Measurements from ENCODE around the gene RGS7. TPM values are rescaled to one million over a fixed set of nuclear protein-coding genes. Genes with fewer than 3 reads are reported as not detected.
"Not testable (repeated sequence)": the region's sequence is repeated elsewhere in the genome, so short reads cannot be mapped to it uniquely, and the experiment has no call there.

Gene RGS7
- total RNA-seq, 2 donors from 2014 or later: not detected

- Mint-ChIP-seq H3K27ac (no peak overlapping the region), H3K36me3 (no peaks in the 10 kb centered on the region), H3K9me3 (no peaks in the 10 kb centered on the region)
- ATAC-seq (no peak), DNase-seq (ENCODE audit: low spot score in 2 of 2) (no peak)
These were observed 251.9 kb downstream of the RGS7 start for GRCh38 chr1:241105147-241105546.

- no peaks in the 10 kb centered on the region for H3K36me3 Mint-ChIP-seq
- ATAC-seq (no peak), DNase-seq (ENCODE audit: low spot score in 2 of 2) (no peak)
- H3K27ac Mint-ChIP-seq: no peak overlapping the region
- peaks cover 8 to 10% of the 10 kb centered on the region in 2 donors for H3K9me3 Mint-ChIP-seq
These were observed 254.3 kb downstream of the RGS7 start for GRCh38 chr1:241102664-241103063.

GRCh38 chr1:241101622-241102021 lies 255.4 kb downstream of the RGS7 start:
- no peaks in the 10 kb centered on the region for H3K36me3 Mint-ChIP-seq
- no peak for DNase-seq (ENCODE audit: low spot score in 2 of 2)

GRCh38 chr1:241097479-241097878 lies 259.5 kb downstream of the RGS7 start:
- Mint-ChIP-seq H3K36me3 (no peaks in the 10 kb centered on the region), H3K9me3 (peaks cover 13 to 16% of the 10 kb centered on the region in 2 donors), H3K27ac (no peak overlapping the region)
- DNase-seq (ENCODE audit: low spot score in 2 of 2): no peak
- no peak for ATAC-seq

More at GRCh38 chr1:241101622-241102021, 255.4 kb downstream of the RGS7 start:
- Mint-ChIP-seq H3K27ac (no peak overlapping the region), H3K9me3 (peaks cover 9 to 13% of the 10 kb centered on the region in 2 donors)
- ATAC-seq: no peak

GRCh38 chr1:241096982-241097381 lies 260.0 kb downstream of the RGS7 start:
- no peak overlapping the region for H3K27ac Mint-ChIP-seq
- no peaks in the 10 kb centered on the region for H3K36me3 Mint-ChIP-seq
- ATAC-seq (no peak), DNase-seq (ENCODE audit: low spot score in 2 of 2) (no peak)
- peaks cover 13 to 16% of the 10 kb centered on the region in 2 donors for H3K9me3 Mint-ChIP-seq

- Mint-ChIP-seq H3K9me3 (peaks cover 13 to 16% of the 10 kb centered on the region in 2 donors), H3K27ac (no peak overlapping the region), H3K36me3 (no peaks in the 10 kb centered on the region)
These were observed 261.2 kb downstream of the RGS7 start for GRCh38 chr1:241095847-241096246.

GRCh38 chr1:241090798-241091197 lies 266.2 kb downstream of the RGS7 start:
- ATAC-seq (no peak), DNase-seq (ENCODE audit: low spot score in 2 of 2) (no peak)
- no peak overlapping the region for H3K27ac Mint-ChIP-seq
- peaks cover 6 to 12% of the 10 kb centered on the region in 2 donors for H3K9me3 Mint-ChIP-seq
- H3K36me3 Mint-ChIP-seq: no peaks in the 10 kb centered on the region

More at GRCh38 chr1:241095847-241096246, 261.2 kb downstream of the RGS7 start:
- no peak for DNase-seq (ENCODE audit: low spot score in 2 of 2)
- no peak for ATAC-seq

GRCh38 chr1:241089066-241089465 lies 267.9 kb downstream of the RGS7 start:
- H3K27ac Mint-ChIP-seq; DNase-seq (ENCODE audit: low spot score in 2 of 2); H3K36me3 Mint-ChIP-seq; ATAC-seq: not testable (repeated sequence)
- H3K9me3 Mint-ChIP-seq: peaks cover 4 to 10% of the 10 kb centered on the region in 2 donors

GRCh38 chr1:241088075-241088474 lies 268.9 kb downstream of the RGS7 start:
- not testable (repeated sequence) for H3K36me3 Mint-ChIP-seq; H3K27ac Mint-ChIP-seq; DNase-seq (ENCODE audit: low spot score in 2 of 2); ATAC-seq
- peaks cover 4 to 10% of the 10 kb centered on the region in 2 donors for H3K9me3 Mint-ChIP-seq

- ATAC-seq (no peak), DNase-seq (ENCODE audit: low spot score in 2 of 2) (no peak)
- Mint-ChIP-seq H3K27ac (no peak overlapping the region), H3K36me3 (no peaks in the 10 kb centered on the region), H3K9me3 (peaks cover 4 to 10% of the 10 kb centered on the region in 2 donors)
These were observed 270.3 kb downstream of the RGS7 start for GRCh38 chr1:241086686-241087085.

- Mint-ChIP-seq H3K9me3 (peaks cover 0 to 7% of the 10 kb centered on the region in 2 donors), H3K27ac (no peak overlapping the region), H3K36me3 (no peaks in the 10 kb centered on the region)
- no peak for DNase-seq (ENCODE audit: low spot score in 2 of 2)
- ATAC-seq: no peak
These were observed 273.7 kb downstream of the RGS7 start for GRCh38 chr1:241083285-241083684.

- no peak overlapping the region for H3K27ac Mint-ChIP-seq
- no peaks in the 10 kb centered on the region for H3K36me3 Mint-ChIP-seq
- H3K9me3 Mint-ChIP-seq: peaks cover 0 to under 1% of the 10 kb centered on the region in 2 donors
- no peak for DNase-seq (ENCODE audit: low spot score in 2 of 2)
- no peak for ATAC-seq
These were observed 275.5 kb downstream of the RGS7 start for GRCh38 chr1:241081473-241081872.

GRCh38 chr1:241079459-241079858 lies 277.5 kb downstream of the RGS7 start:
- Mint-ChIP-seq H3K36me3 (no peaks in the 10 kb centered on the region), H3K27ac (no peak overlapping the region), H3K9me3 (no peaks in the 10 kb centered on the region)
- ATAC-seq: no peak
- DNase-seq (ENCODE audit: low spot score in 2 of 2): no peak

GRCh38 chr1:241079047-241079446 lies 278.0 kb downstream of the RGS7 start:
- no peaks in the 10 kb centered on the region for H3K9me3 Mint-ChIP-seq
- no peak for DNase-seq (ENCODE audit: low spot score in 2 of 2)
- ATAC-seq: no peak
- H3K27ac Mint-ChIP-seq: no peak overlapping the region
- no peaks in the 10 kb centered on the region for H3K36me3 Mint-ChIP-seq

- Mint-ChIP-seq H3K9me3 (no peaks in the 10 kb centered on the region), H3K27ac (no peak overlapping the region)
These were observed 279.4 kb downstream of the RGS7 start for GRCh38 chr1:241077386-241078147.

GRCh38 chr1:241074507-241074906 lies 282.5 kb downstream of the RGS7 start:
- Mint-ChIP-seq H3K36me3 (no peaks in the 10 kb centered on the region), H3K9me3 (peaks cover 0 to 4% of the 10 kb centered on the region in 2 donors), H3K27ac (no peak overlapping the region)
- no peak for DNase-seq (ENCODE audit: low spot score in 2 of 2)
- no peak for ATAC-seq

More at GRCh38 chr1:241077386-241078147, 279.4 kb downstream of the RGS7 start:
- no peak for ATAC-seq
- DNase-seq (ENCODE audit: low spot score in 2 of 2): no peak
- H3K36me3 Mint-ChIP-seq: no peaks in the 10 kb centered on the region

GRCh38 chr1:241068359-241068758 lies 288.6 kb downstream of the RGS7 start:
- ATAC-seq: no peak
- Mint-ChIP-seq H3K9me3 (peaks cover 0 to 4% of the 10 kb centered on the region in 2 donors), H3K36me3 (no peaks in the 10 kb centered on the region), H3K27ac (no peak overlapping the region)
- DNase-seq (ENCODE audit: low spot score in 2 of 2): no peak

- no peak for ATAC-seq
- Mint-ChIP-seq H3K27ac (no peak overlapping the region), H3K9me3 (no peaks in the 10 kb centered on the region), H3K36me3 (no peaks in the 10 kb centered on the region)
- no peak for DNase-seq (ENCODE audit: low spot score in 2 of 2)
These were observed 293.7 kb downstream of the RGS7 start for GRCh38 chr1:241063276-241063675.

Data from activated naive CD4-positive, alpha-beta T cell treated with anti-CD3 and anti-CD28 coated beads, Interleukin-2, amount 50 U/mL, for 72 hours (primary cell).